ENCODE data around the gene RAB33A.
A peak's percentile ranks its signal among the peaks of the same experiment; 100 is the strongest.
"Not testable (repeated sequence)": the region's sequence is repeated elsewhere in the genome, so short reads cannot be mapped to it uniquely, and the experiment has no call there.

The RAB33A gene

GRCh38 chrX:130172127-130172845, 524 bp downstream of the RAB33A start:
- DNase-seq (ENCODE audit: low read depth) = no peak

- DNase-seq (ENCODE audit: low read depth) = peak; percentile 34
These were observed 1.6 kb downstream of the RAB33A start for GRCh38 chrX:130173190-130173895.

GRCh38 chrX:130174045-130174704, 2.4 kb downstream of the RAB33A start:
- no peak for DNase-seq (ENCODE audit: low read depth)

GRCh38 chrX:130174937-130175336, 3.2 kb downstream of the RAB33A start:
- no peak for DNase-seq (ENCODE audit: low read depth)

GRCh38 chrX:130176354-130176776, 4.6 kb downstream of the RAB33A start:
- no peak for DNase-seq (ENCODE audit: low read depth)

- DNase-seq (ENCODE audit: low read depth) = no peak
These were observed 5.2 kb downstream of the RAB33A start for GRCh38 chrX:130176942-130177341.

- DNase-seq (ENCODE audit: low read depth) = no peak
These were observed 7.4 kb downstream of the RAB33A start for GRCh38 chrX:130179170-130179569.

- no peak for DNase-seq (ENCODE audit: low read depth)
These were observed 7.9 kb downstream of the RAB33A start for GRCh38 chrX:130179579-130180215.

- DNase-seq (ENCODE audit: low read depth) = no peak
These were observed 12.4 kb downstream of the RAB33A start for GRCh38 chrX:130184168-130184567.

GRCh38 chrX:130184857-130185256, 13.1 kb downstream of the RAB33A start:
- no peak for DNase-seq (ENCODE audit: low read depth)

- no peak for DNase-seq (ENCODE audit: low read depth)
These were observed 14.9 kb downstream of the RAB33A start for GRCh38 chrX:130186651-130187050.

- no peak for DNase-seq (ENCODE audit: low read depth)
These were observed 19.0 kb downstream of the RAB33A start for GRCh38 chrX:130190801-130191200.

GRCh38 chrX:130196466-130196865, 24.7 kb downstream of the RAB33A start:
- no peak for DNase-seq (ENCODE audit: low read depth)

- DNase-seq (ENCODE audit: low read depth) = no peak
These were observed 25.7 kb downstream of the RAB33A start for GRCh38 chrX:130197464-130197863.

- DNase-seq (ENCODE audit: low read depth) = no peak
These were observed 32.9 kb downstream of the RAB33A start for GRCh38 chrX:130204647-130205046.

GRCh38 chrX:130211415-130212186, 39.8 kb downstream of the RAB33A start:
- DNase-seq (ENCODE audit: low read depth) = no peak

GRCh38 chrX:130212371-130212770, 40.6 kb downstream of the RAB33A start:
- DNase-seq (ENCODE audit: low read depth) = no peak

GRCh38 chrX:130213376-130213775, 41.6 kb downstream of the RAB33A start:
- DNase-seq (ENCODE audit: low read depth) = no peak

- DNase-seq (ENCODE audit: low read depth) = no peak
These were observed 44.6 kb downstream of the RAB33A start for GRCh38 chrX:130216320-130216719.

- no peak for DNase-seq (ENCODE audit: low read depth)
These were observed 53.0 kb downstream of the RAB33A start for GRCh38 chrX:130224810-130225209.

GRCh38 chrX:130228871-130229270, 57.1 kb downstream of the RAB33A start:
- no peak for DNase-seq (ENCODE audit: low read depth)

GRCh38 chrX:130231184-130231583, 59.4 kb downstream of the RAB33A start:
- DNase-seq (ENCODE audit: low read depth) = not testable (repeated sequence)

Data from activated T-cell treated with anti-CD3 and anti-CD28 coated beads for 48 hours (primary cell).